Tibial nerve (tissue), 4 donors: Measurements from ENCODE around the gene PRM3.

Experiments
- CTCF ChIP-seq, 5 experiments: fragments of 200-600 bp in 3 of 5; fragments of 450-650 bp in 2 of 5; sonication (generic) in 3 of 5; IDR thresholded peaks; one replicate each; pipeline ENCODE4 v1.5.1; 2016 to 2019; ENCODE audit warnings: antibody characterized with exemption in 5 of 5, mild to moderate bottlenecking in 3 of 5, moderate library complexity in 2 of 5
- EP300 ChIP-seq, 2 donors: sonication (generic); formaldehyde crosslinking; IDR thresholded peaks; one replicate each; pipeline ENCODE4 v1.6.1; 2017; ENCODE audit warnings: antibody characterized with exemption in 2 of 2, mild to moderate bottlenecking in 1 of 2
- POLR2A ChIP-seq, 2 donors: fragments of 450-650 bp; IDR thresholded peaks; one replicate each; pipeline ENCODE4 v1.6.1; 2017; ENCODE audit warnings: antibody characterized with exemption in 2 of 2, mild to moderate bottlenecking in 2 of 2, moderate library complexity in 2 of 2

GRCh38 chr16:11236461-11237254 lies 36.8 kb downstream of the PRM3 start:
- TF ChIP-seq POLR2A (IDR thresholded peaks at IDR 0.05), result no peak
- TF ChIP-seq CTCF (IDR thresholded peaks at IDR 0.05), result no peak
- peak in 1 of 2 donors; percentile 27 for TF ChIP-seq EP300 (IDR thresholded peaks at IDR 0.05)
